H1 (cell line): ENCODE data around the gene FOXA2. TPM values are rescaled to one million over a fixed set of nuclear protein-coding genes. Genes with fewer than 3 reads are reported as not detected.

ENCODE experiments used
- CTCF ChIA-PET: fragments of 300-600 bp; sonication (Branson Sonifier 250); formaldehyde crosslinking; loops from one replicate; lab custom pipeline; 2021; ENCODE audit not compliant: partially characterized antibody; lab: Charles Lee
- POLR2A ChIA-PET: fragments of 300-600 bp; sonication (Branson Sonifier 250); formaldehyde crosslinking; loops from one replicate; lab custom pipeline; 2021; ENCODE audit warnings: inconsistent platforms; ENCODE audit not compliant: partially characterized antibody; lab: Charles Lee
- DNase-seq, 2 experiments: peaks; one replicate each; pipeline versions ENCODE4 v3.0.0 to v3.0.0-alpha.2; 2010 to 2022; ENCODE audit warnings: low spot score in 2 of 2, low read depth in 1 of 2, mixed read lengths in 1 of 2
- FAIRE-seq: peaks from 2 replicates; lab custom pipeline; 2011; peaks lifted over from hg19 to GRCh38; lab: Jason Lieb, UNC
- H2AFZ ChIP-seq: 2 replicates; pipeline ENCODE4 v1.8.1; 2012; ENCODE audit warnings: low read length, inconsistent platforms
- H2AK5ac ChIP-seq: 2 replicates; pipeline ENCODE4 v1.6.1; 2013; ENCODE audit warnings: low read depth, low read length
- H2BK120ac ChIP-seq: replicated peaks from 2 replicates; pipeline ENCODE3; 2013; ENCODE audit warnings: low read depth, low read length, inconsistent platforms
- H2BK12ac ChIP-seq: 2 replicates; pipeline ENCODE4 v1.6.1; 2013; ENCODE audit warnings: low read depth, low read length
- H2BK15ac ChIP-seq: 2 replicates; pipeline ENCODE4 v1.6.1; 2013; ENCODE audit warnings: low read length
- H2BK20ac ChIP-seq: 2 replicates; pipeline ENCODE4 v1.6.1; 2013; ENCODE audit warnings: low read length
- H2BK5ac ChIP-seq: 2 replicates; pipeline ENCODE4 v1.6.1; 2013; ENCODE audit warnings: low read depth, low read length
- H3K14ac ChIP-seq: 2 replicates; pipeline ENCODE4 v1.6.1; 2013; ENCODE audit warnings: inconsistent platforms; ENCODE audit not compliant: insufficient read length
- H3K18ac ChIP-seq: 2 replicates; pipeline ENCODE4 v1.6.1; 2013; ENCODE audit warnings: low read length; ENCODE audit errors: extremely low read depth
- H3K23ac ChIP-seq: 2 replicates; pipeline ENCODE4 v1.6.1; 2013; ENCODE audit warnings: inconsistent platforms; ENCODE audit not compliant: insufficient read length
- H3K23me2 ChIP-seq: 2 replicates; pipeline ENCODE4 v1.6.1; 2013; ENCODE audit warnings: low read depth, low read length
- H3K27ac ChIP-seq: 2 replicates; pipeline ENCODE4 v1.6.1; 2011; ENCODE audit warnings: low read depth, low read length, inconsistent platforms
- H3K27me3 ChIP-seq, 4 experiments: replicated peaks in 1 of 4; 1 replicate in 1 of 4; 2 replicates in 3 of 4; pipeline versions ENCODE4 v1.6.1 to v1.8.1; 2011 to 2013; ENCODE audit warnings: low read length in 3 of 4, mild to moderate bottlenecking in 3 of 4, inconsistent platforms in 2 of 4, mixed read lengths in 2 of 4, moderate library complexity in 1 of 4; ENCODE audit not compliant: control insufficient read depth in 3 of 4, insufficient read depth in 3 of 4; ENCODE audit errors: extremely low read depth in 1 of 4
- H3K36me3 ChIP-seq, 4 experiments: 2 replicates each; pipeline versions ENCODE4 v1.6.1 to v1.8.1; 2011 to 2013; ENCODE audit warnings: mild to moderate bottlenecking in 4 of 4, low read length in 3 of 4, moderate library complexity in 2 of 4, control low read depth in 1 of 4, inconsistent platforms in 1 of 4; ENCODE audit not compliant: insufficient read depth in 4 of 4, control insufficient read depth in 2 of 4
- H3K4ac ChIP-seq: replicated peaks from 2 replicates; pipeline ENCODE3; 2013; ENCODE audit warnings: low read length, low read depth, mixed read lengths, inconsistent platforms; ENCODE audit not compliant: insufficient read length
- H3K4me1 ChIP-seq, 4 experiments: replicated peaks in 1 of 4; 1 replicate in 1 of 4; 2 replicates in 3 of 4; pipeline versions ENCODE4 v1.6.1 to v1.8.1; 2011 to 2013; ENCODE audit warnings: low read length in 3 of 4, inconsistent platforms in 2 of 4, mixed read lengths in 1 of 4; ENCODE audit not compliant: insufficient read depth in 4 of 4, control insufficient read depth in 3 of 4
- H3K4me2 ChIP-seq, 2 experiments: 2 replicates each; pipeline versions ENCODE4 v1.6.1 to v1.8.1; 2011 to 2013; ENCODE audit warnings: low read depth in 2 of 2, low read length in 2 of 2, control low read depth in 1 of 2, inconsistent platforms in 1 of 2, mild to moderate bottlenecking in 1 of 2; ENCODE audit not compliant: insufficient read depth in 1 of 2
- H3K4me3 ChIP-seq, 4 experiments: fragments of 200-600, 300-600 bp in 1 of 4; sonication (generic), shearing (Covaris generic), sonication (Bioruptor Twin) in 1 of 4; 2 replicates each; pipeline versions ENCODE4 v1.5.1 to v1.8.1; 2011 to 2016; ENCODE audit warnings: low read length in 4 of 4, low read depth in 3 of 4, control low read depth in 2 of 4, inconsistent platforms in 2 of 4, mild to moderate bottlenecking in 2 of 4, mixed read lengths in 1 of 4, moderate library complexity in 1 of 4; ENCODE audit not compliant: insufficient read depth in 2 of 4; ENCODE audit errors: extremely low read depth in 1 of 4
- H3K56ac ChIP-seq: replicated peaks from 2 replicates; pipeline ENCODE3; 2013; ENCODE audit warnings: low read depth, mild to moderate bottlenecking, mixed read lengths, low read length, inconsistent platforms; ENCODE audit not compliant: insufficient read length
- H3K79me1 ChIP-seq: 2 replicates; pipeline ENCODE4 v1.6.1; 2013; ENCODE audit warnings: low read depth, low read length, control low read depth
- H3K79me2 ChIP-seq, 2 experiments: 2 replicates each; pipeline versions ENCODE4 v1.6.1 to v1.8.1; 2012 to 2013; ENCODE audit warnings: low read length in 2 of 2, mild to moderate bottlenecking in 2 of 2, inconsistent platforms in 1 of 2; ENCODE audit not compliant: insufficient read depth in 2 of 2, control insufficient read depth in 1 of 2
- H3K9ac ChIP-seq, 4 experiments: replicated peaks in 1 of 4; 1 replicate in 1 of 4; 2 replicates in 3 of 4; pipeline versions ENCODE4 v1.6.1 to v1.8.1; 2011 to 2013; ENCODE audit warnings: low read depth in 3 of 4, low read length in 3 of 4, control low read depth in 2 of 4, mild to moderate bottlenecking in 2 of 4, moderate library complexity in 2 of 4, inconsistent platforms in 1 of 4; ENCODE audit errors: extremely low read depth in 1 of 4
- H3K9me3 ChIP-seq, 2 experiments: 2 replicates each; pipeline versions ENCODE4 v1.6.1 to v1.8.1; 2012 to 2013; ENCODE audit warnings: mild to moderate bottlenecking in 2 of 2, moderate library complexity in 2 of 2, control low read depth in 1 of 2, inconsistent platforms in 1 of 2, low read depth in 1 of 2, low read length in 1 of 2, mixed read lengths in 1 of 2; ENCODE audit not compliant: insufficient read depth in 2 of 2
- H4K20me1 ChIP-seq, 2 experiments: replicated peaks in 1 of 2; 2 replicates each; pipeline versions ENCODE3 to v1.8.1; 2011 to 2013; ENCODE audit warnings: inconsistent platforms in 2 of 2, low read length in 2 of 2, mild to moderate bottlenecking in 1 of 2; ENCODE audit not compliant: insufficient read depth in 2 of 2, control insufficient read depth in 1 of 2
- H4K5ac ChIP-seq: 2 replicates; pipeline ENCODE4 v1.6.1; 2013; ENCODE audit warnings: low read length, low read depth, mixed read lengths, inconsistent platforms; ENCODE audit not compliant: insufficient read length
- H4K8ac ChIP-seq: 2 replicates; pipeline ENCODE4 v1.8.0; 2013; ENCODE audit warnings: mild to moderate bottlenecking, moderate library complexity, low read length, inconsistent platforms; ENCODE audit not compliant: insufficient read depth; ENCODE audit errors: extremely low read depth
- H4K91ac ChIP-seq: replicated peaks from 2 replicates; pipeline ENCODE3; 2013; ENCODE audit warnings: low read length, mixed read lengths, inconsistent platforms; ENCODE audit not compliant: insufficient read length
- CBX8 ChIP-seq: fragments of 300-800, 300-1000 bp; sonication (generic); IDR thresholded peaks from 2 replicates; pipeline ENCODE4 v1.7.1; 2016; ENCODE audit warnings: low read depth, low read length, borderline replicate concordance
- GTF2F1 ChIP-seq: IDR thresholded peaks from 2 replicates; pipeline ENCODE4 v1.6.1; 2012; ENCODE audit warnings: low read depth, low read length, improper control_type of control experiment, borderline replicate concordance
- HDAC6 ChIP-seq: IDR thresholded peaks from one replicate; pipeline ENCODE4 v1.7.1; 2012; ENCODE audit warnings: low read depth, mild to moderate bottlenecking, inconsistent platforms, low read length, moderate library complexity
- JUND ChIP-seq: IDR thresholded peaks from 2 replicates; pipeline ENCODE4 v1.6.1; 2011; ENCODE audit warnings: mild to moderate bottlenecking, improper control_type of control experiment, low read length
- MAFK ChIP-seq: IDR thresholded peaks from 2 replicates; pipeline ENCODE4 v1.6.1; 2012; ENCODE audit warnings: low read depth, mild to moderate bottlenecking, improper control_type of control experiment, low read length
- NRF1 ChIP-seq: IDR thresholded peaks from 2 replicates; pipeline ENCODE4 v1.6.1; 2011; ENCODE audit warnings: mild to moderate bottlenecking, low read depth, low read length, improper control_type of control experiment
- PHF8 ChIP-seq: fragments of 200-600 bp; sonication (generic); conservative IDR thresholded peaks from 2 replicates; pipeline ENCODE4 v1.7.1; 2012; ENCODE audit warnings: low read depth, mild to moderate bottlenecking, inconsistent platforms, low read length, moderate library complexity
- RAD21 ChIP-seq, 2 experiments: IDR thresholded peaks in 1 of 2; conservative IDR thresholded peaks in 1 of 2; 2 replicates each; pipeline ENCODE4 v1.6.1; 2011; ENCODE audit warnings: low read depth in 2 of 2, low read length in 2 of 2, improper control_type of control experiment in 1 of 2, inconsistent platforms in 1 of 2, mild to moderate bottlenecking in 1 of 2, moderate library complexity in 1 of 2
- RFX5 ChIP-seq: IDR thresholded peaks from 2 replicates; pipeline ENCODE4 v1.6.1; 2011; ENCODE audit warnings: low read depth, low read length, improper control_type of control experiment, borderline replicate concordance
- RNF2 ChIP-seq: fragments of 200-900, 300-1000 bp; sonication (generic); IDR thresholded peaks from 2 replicates; pipeline ENCODE4 v1.7.1; 2016; ENCODE audit warnings: borderline replicate concordance, low read depth, mild to moderate bottlenecking, antibody characterized with exemption, low read length; ENCODE audit not compliant: poor library complexity, severe bottlenecking; ENCODE audit errors: missing control alignments
- TBP ChIP-seq: IDR thresholded peaks from 2 replicates; pipeline ENCODE4 v1.6.1; 2011; ENCODE audit warnings: low read depth, low read length, improper control_type of control experiment
- TCF12 ChIP-seq: IDR thresholded peaks from 2 replicates; pipeline ENCODE4 v1.6.1; 2011; ENCODE audit warnings: low read depth, mild to moderate bottlenecking, low read length
- WGBS, 2 experiments: shearing (Covaris generic) in 1 of 2; methylation state at CpG; one replicate each; pipeline versions ENCODE4 v1.1.6 to v1.1.7; 2013 to 2015; ENCODE audit warnings: low lambda C conversion rate in 2 of 2, mixed read lengths in 2 of 2, inconsistent platforms in 1 of 2, low coverage in 1 of 2, missing lambda C conversion rate in 1 of 2; ENCODE audit not compliant: insufficient replicate concordance in 2 of 2, insufficient coverage in 1 of 2, insufficient read length in 1 of 2; ENCODE audit errors: extremely low coverage in 1 of 2, missing lambda C conversion rate in 1 of 2; 5-methylcytosine and 5-hydroxymethylcytosine counted together
- polyA plus RNA-seq, 7 experiments: library from polyadenylated mRNA; depleted of rRNA in 3 of 7; stranded (reverse) in 5 of 7; unstranded in 2 of 7; fragments of >200 nt in 5 of 7; fragments of 200-250 nt in 2 of 7; gene quantifications; 1 replicate in 5 of 7; 2 replicates in 1 of 7; 4 replicates in 1 of 7; pipeline versions ENCODE4 v1.2.1 to v1.2.3, GENCODE V29; 2011 to 2013; ENCODE audit warnings: missing spikeins in 2 of 7, mixed read lengths in 2 of 7
- total RNA-seq: library from RNA; stranded (reverse); fragmentation: NEBNext Ultra II Directional; extraction: Animal tissue kit (Norgen Biotek cat#: 25700); gene quantifications from 2 replicates; pipeline ENCODE4 v1.2.1, GENCODE V29; 2021
- TF ChIP-seq, protein P1 (sequence below): IDR thresholded peaks from 2 replicates; pipeline ENCODE4 v1.6.1; 2012; ENCODE audit warnings: inconsistent platforms

Gene FOXA2
- total and polyA plus RNA-seq, 2 of the 8 experiments (the other 6 are each of a cell fraction or from before 2014, with no cell fraction given), result not detected

DNA sequence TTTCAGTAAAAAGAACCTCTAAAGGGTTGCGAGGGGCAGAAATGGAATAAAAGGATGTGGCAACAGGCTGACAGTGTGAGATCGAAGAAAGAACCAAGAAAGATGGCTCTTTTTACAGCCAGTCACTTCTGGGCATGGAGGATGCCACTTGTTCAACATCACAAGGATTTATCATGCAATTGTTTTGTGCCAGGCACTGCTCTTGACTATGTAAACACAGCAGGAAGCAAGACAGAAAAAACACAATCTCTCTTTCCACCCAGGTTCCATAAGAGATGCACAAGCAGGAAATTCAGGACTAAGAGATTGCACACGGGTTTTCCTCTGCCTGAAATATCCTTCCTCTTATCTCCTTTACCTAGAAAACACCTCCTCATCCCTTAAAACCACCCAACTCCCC is 38.0 kb downstream of the FOXA2 start:
- no peak overlapping the region for H4K91ac ChIP-seq
- no peak overlapping the region for H2AK5ac ChIP-seq
- H3K4me2 ChIP-seq, result no peak overlapping the region
- H3K4ac ChIP-seq, result no peak overlapping the region
- no peak overlapping the region for H2AFZ ChIP-seq
- no peak overlapping the region for H4K8ac ChIP-seq
- no peaks in the 10 kb centered on the region for H3K79me2 ChIP-seq
- ChIA-PET CTCF (interaction anchor here (1.0 kb wide), 1 partner anchor 208 kb away, joined by 3 read pairs; no protein-coding TSS in a partner anchor), POLR2A (no interaction called here)
- DNase-seq (no peak), FAIRE-seq (no peak)
- no peak overlapping the region for H3K9ac ChIP-seq
- no peak overlapping the region for H2BK12ac ChIP-seq
- H3K4me3 ChIP-seq, result no peak overlapping the region
- 88% methylated on average over 3 of the region's 3 CpGs; no CpG with 5 or more reads in 1 of the 2 experiments for WGBS, 2 experiments
- H3K23ac ChIP-seq, result no peak overlapping the region
- peaks cover 3% of the 10 kb centered on the region in 2 experiments; a peak in 2 of 4 replicates for H3K9me3 ChIP-seq
- H3K23me2 ChIP-seq, result peaks cover 3% of the 10 kb centered on the region; the same call in 1 of the 2 replicates
- H3K27me3 ChIP-seq, result no peaks in the 10 kb centered on the region; a peak in 2 of 7 replicates
- H3K79me1 ChIP-seq, result no peaks in the 10 kb centered on the region
- H2BK120ac ChIP-seq, result no peak overlapping the region
- H2BK20ac ChIP-seq, result no peak overlapping the region
- no peaks in the 10 kb centered on the region for H3K4me1 ChIP-seq
- H4K20me1 ChIP-seq, result no peaks in the 10 kb centered on the region
- H3K27ac ChIP-seq, result no peak overlapping the region
- H3K14ac ChIP-seq, result no peak overlapping the region
- no peak overlapping the region for H3K18ac ChIP-seq
- no peak overlapping the region for H4K5ac ChIP-seq
- H2BK15ac ChIP-seq, result no peak overlapping the region
- H3K56ac ChIP-seq, result no peak overlapping the region
- H3K36me3 ChIP-seq, result no peaks in the 10 kb centered on the region
- H2BK5ac ChIP-seq, result no peak overlapping the region
- TF ChIP-seq GTF2F1 (no peak), RNF2 (no peak), PHF8 (no peak), JUND (no peak), NRF1 (no peak), TCF12 (no peak), TBP (no peak), MAFK (no peak), RFX5 (no peak), RAD21 (IDR thresholded peaks at IDR 0.05 in 1 of 2, conservative IDR thresholded peaks at IDR 0.05 in 1 of 2; ENCODE audit: low read depth in 2 of 2, low read length in 2 of 2) (no peak), CBX8 (no peak), HDAC6 (no peak)
- TF ChIP-seq, protein P1, sequence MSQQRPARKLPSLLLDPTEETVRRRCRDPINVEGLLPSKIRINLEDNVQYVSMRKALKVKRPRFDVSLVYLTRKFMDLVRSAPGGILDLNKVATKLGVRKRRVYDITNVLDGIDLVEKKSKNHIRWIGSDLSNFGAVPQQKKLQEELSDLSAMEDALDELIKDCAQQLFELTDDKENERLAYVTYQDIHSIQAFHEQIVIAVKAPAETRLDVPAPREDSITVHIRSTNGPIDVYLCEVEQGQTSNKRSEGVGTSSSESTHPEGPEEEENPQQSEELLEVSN, result no peak
